ENCODE measurements around the gene DENND6B.

Gene DENND6B

DNA sequence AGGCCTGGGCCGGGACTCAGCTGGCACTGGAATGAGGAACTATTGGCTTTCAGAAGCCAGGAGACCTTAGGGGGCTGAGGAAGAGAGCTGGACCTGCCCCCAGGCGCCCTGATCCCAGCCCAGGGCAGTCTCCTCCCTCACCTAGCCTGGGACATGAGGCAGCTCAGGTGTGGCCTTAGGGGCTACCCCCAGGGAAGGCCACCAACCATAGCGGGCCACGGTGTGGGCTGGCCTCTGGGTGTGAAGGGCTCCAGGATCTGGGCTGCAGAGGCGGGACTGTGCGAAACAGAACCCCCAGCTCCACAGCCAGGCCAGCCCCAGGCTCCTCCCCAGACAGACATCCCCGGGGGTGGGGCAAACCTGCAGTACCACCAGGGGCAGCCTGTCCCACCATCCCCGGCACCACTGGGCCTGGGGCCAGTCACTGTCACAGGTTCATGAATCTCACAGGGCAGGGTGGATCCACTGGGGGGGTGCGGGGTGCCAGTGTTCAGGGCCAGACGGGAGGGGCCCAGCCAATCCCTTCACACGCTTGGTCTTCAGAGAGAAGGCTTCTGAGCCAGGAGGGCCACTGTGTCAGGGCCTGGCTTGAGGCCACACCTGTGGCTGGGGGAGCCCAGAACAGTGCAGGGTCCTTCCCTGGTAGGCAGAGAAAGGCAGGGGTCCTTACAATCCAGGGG is 22.8 kb downstream of the DENND6B start:
- DNase-seq (ENCODE audit: low spot score): no peak

DNA sequence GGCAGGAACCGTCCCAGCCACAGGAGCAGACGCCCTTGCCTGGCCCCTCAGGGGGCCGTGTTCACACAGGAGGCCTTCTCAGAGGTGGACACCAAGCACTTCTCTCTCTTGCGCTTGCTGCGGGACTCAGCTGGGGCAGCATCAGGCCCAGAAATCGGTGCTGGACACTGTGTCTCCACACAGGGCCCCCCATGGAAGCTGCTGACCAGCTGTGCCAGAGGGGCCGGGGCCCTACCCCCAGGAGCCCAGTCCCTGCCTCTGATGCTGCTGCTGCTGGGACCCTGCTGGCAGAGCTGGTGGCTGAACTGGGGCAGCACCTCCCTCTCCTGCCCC is 23.3 kb downstream of the DENND6B start:
- DNase-seq (ENCODE audit: low spot score): no peak

DNA sequence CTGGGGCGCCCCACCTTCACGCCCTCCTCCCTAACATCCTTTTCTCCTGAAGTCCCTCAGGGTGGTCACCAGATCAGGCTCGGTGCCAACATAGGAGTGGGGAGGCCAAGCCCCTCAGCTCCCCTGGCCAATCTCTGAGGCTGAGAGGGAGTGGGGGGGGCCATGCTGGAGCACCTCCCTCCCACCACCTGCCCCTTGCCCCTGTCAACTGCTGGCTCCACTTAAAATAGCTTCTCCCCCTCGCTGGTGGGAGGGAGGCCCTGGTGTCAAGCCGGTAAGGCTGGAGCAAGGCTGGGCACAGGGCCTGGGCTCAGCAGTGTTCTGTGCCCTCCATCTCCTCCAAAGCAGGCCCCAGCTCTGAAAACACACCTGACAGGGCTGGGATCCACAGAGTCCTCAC is 24.2 kb downstream of the DENND6B start:
- DNase-seq (ENCODE audit: low spot score): no peak

DNA sequence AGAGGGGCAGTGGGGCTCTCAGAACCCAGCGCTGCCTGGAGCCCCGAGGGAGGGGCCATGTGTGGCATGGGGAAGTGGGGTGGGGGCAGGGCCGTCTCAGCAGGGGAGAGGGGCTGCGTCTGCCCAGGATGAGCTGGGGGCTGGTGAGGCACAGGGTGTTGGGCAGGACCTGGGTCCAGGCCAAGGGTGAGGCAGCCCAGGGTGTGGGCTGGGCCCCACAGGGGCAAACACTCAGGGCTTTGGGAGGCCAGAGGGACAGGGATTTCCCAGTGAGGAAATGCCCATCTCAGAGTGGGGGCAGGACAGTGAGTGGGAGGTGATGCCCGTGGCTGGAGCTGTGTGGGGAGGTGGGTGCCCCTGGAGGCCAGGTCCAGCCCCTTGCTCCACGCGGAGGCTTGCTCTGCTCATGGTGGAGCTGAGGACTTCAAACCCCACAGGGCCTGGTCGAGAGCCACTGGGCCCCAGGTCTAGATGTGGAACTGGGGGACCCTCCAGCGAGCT is 24.7 kb downstream of the DENND6B start:
- DNase-seq (ENCODE audit: low spot score): no peak

DNA sequence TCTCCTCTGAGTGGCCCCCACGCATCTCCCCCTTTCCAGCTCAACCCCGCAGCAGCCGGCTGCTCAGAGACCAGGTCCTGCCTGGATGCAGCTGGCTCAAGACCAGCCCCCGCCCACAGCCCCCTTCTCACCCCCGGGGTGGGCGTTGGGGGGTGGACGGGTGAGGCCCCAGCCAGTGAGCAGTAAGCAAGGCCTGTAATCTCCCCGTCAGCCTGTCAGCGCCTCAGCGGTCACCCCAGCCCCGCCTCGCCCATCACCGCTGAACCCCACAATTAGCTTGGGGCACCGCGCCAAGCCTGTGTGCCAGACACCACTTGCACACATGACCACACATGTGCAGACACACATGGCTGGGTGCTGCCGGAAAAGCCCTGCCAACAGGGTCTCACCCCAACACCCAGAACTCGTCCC is 25.2 kb downstream of the DENND6B start:
- DNase-seq (ENCODE audit: low spot score): no peak

DNA sequence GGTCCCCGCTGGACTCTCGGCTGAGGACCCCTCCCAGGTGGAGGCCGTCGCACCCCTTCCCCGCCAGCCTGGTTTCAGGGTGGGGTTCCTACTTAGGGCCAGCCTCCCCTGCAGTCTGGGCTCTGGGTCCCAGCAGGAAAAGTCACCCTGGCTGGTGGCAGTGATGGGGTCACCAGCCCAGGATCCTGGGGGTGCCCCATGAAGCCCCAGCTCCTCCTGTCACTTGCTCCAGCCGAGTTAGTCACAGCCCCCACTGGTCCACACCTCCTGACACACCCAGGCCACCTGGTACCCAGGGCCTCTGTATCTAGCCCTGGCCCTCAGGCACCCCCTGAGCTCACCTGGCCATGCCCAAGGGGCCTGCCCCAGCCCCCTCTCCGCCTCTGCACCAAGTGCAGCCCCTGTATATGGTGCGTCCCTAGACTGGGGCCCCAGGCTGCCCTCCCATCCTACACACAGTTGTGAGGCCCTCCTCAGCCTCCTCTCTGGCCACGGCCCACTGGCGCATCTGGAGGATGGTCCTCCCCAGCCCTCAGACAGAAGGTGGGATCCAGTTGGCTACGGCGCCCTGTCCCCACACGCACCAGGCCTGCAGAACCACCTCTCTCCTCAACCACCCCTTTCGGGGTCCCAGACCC is 26.1 kb downstream of the DENND6B start:
- DNase-seq (ENCODE audit: low spot score): no peak

DNA sequence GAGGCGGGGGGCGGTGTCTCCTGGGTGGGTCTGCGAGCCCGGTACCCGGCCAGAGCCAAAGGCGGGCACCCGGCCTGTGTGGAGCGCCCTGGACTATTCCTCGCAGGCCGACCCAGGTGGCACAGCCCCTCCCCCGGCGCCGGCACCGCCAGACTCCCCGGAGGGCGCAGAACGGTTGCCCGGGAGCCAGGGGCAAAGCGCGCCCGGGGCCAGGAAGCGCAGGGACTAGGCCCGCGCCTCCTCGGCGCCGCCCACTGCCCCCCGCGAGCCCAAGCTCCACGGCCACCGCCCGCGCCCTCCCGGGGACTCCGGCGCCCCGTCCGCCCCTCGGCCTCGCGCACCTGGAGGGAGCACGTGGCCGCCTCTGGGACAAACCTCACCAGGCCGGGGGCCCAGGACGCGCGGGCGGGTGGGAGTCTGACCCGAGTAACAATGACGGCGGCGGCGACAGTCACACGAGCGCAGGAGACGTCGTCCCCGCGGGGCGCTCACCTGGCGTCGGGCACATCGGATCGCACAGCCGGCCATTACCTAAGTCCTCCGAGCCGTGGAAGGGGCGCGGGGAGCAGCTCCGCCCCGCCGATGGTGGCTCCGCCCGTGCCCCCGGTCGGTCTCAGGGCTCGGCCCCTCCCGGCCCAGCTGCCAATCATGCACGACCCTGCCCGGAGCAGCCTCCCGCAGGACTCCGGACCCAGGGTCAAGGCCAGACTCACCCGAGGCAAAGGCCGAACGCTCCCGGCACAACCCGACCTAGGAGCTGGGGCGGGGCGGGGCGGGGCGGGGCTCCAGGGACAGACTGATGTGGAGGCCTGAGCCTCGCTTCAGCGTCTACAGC is 26.8 kb downstream of the DENND6B start:
- no peak for DNase-seq (ENCODE audit: low spot score)

DNA sequence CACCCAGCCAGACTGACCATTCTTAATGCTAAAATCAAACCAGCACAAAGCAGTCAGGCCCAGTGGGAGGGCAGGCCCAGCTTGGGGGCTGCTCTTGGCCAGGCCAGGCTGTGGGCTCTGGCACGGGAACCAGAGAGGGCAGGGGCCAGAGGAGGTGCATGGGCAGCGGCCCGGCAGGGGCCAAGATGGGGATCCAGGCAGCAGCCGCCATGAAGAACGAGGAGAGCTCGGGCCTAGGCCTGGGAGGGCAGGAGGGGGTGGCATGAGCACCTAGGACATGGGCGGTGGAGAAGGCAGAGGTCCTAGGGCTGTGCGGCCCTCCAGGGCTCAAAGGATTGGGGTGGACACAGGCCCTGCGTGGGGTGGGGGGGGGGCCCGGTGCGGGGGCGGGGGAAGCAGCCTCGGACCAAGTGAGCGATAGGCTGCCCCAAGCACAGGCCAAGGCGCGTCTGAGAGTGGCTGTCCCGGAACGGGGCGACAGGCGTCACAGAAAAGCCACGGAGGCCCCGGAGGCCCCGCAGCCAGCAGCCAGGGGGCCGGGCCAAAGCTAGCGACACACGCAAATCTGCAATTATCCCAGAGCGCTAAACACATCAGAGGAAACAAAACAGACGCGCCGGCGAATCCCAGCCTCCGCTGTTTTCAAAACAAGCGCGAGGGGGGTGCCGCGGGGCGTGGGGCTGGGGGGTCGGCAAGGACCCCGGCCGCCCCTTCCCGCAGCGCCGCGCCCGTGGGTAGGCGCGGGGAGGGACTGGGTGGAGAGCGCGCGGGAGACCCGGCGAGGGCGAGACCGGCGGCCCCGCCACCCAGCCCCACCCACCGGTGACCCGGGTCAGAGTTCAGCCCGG is 27.7 kb downstream of the DENND6B start:
- DNase-seq (ENCODE audit: low spot score): no peak

DNA sequence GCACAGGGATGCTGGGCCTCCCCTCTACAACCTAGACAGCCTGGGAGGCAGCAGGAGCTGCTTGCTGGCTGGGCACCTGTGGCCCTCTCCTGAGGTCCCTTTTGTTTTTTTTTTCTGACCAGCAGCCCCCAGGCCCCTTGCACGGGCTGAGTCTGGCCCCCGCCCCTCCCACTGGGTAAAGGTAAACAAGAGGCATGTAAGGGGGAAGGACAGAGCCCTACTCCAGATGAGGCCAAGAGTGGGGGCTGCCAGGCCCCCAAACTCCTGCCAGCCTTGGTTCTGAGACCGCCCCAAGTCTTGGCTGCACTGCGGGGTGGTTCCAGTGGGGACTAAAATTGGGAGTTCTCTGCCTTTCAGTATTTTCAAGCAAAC is 28.6 kb downstream of the DENND6B start:
- no peak for DNase-seq (ENCODE audit: low spot score)

DNA sequence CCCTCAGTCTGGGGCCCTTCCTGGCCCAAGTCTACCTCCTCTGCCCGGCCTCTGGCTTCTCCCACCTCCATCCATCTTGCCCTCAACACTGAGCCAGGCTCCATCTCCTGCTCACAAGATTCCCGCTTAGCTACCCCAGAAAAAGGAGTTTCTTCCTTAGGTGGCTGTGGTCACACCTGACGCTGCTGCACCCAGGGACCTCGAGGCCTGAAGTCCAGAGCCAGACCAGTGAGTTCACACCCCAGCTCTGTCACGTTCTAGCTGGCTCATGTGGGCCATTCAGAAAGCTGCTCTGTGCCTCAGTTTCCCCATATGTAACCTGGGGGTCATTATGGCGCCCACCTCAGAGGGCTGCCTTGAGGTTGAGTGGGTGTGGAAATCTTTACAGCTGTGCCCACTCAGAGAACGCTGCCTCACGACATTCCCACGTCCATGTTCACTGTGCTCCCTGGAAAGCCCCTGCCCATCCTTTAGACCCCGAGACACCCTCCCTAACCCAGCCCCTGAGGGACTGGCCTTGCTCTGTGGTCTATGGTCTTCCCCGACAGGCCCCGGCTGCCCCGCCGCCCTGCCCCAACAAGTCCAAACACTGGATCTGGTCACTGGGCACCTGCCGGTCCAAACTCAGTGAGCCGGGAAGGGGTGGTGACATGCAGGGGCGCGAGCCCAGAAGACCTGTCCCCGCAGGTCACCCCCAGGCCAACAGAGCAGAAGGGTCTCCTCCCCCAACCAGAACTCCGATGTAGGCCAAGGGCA is 29.1 kb downstream of the DENND6B start:
- DNase-seq (ENCODE audit: low spot score): no peak

DNA sequence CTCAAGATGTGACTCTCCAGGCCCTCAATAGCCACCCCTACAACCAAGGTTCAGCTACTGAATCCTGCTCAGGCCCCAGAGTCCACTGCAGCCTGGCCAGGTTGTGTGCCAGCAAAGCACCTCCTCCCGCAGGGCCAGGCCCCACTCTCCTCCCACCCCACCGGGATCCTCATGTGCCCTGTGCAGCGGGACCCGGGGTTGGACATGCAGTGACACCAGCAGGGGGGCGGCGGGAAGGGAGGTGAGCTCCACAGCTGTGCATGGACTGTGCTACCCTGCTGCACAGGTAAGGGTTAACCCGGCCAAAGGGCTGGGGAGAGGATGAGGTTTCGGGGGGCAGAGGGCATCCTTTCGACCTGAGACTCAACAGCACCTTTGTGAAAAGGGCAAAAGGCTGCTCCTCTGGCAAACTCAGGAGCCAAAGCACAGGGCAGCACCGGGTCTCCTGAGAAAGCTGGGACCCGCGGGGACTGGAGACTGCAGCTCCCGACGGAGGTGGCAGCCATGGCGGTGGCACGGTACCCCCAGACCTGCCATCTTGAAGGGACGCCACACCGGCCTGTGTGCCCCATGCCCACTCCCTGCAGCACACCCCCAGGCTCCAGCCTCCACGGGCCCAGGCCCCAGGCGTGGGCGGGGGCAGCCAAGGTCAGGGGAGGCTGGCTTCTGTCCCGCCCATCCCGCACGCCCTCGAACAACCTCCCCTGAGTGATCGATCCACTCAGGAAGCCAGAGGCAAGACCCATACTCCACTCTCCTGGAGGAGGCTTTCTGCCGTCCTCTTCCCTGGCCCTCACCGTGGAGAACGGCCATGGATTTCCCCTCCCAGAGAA is 29.9 kb downstream of the DENND6B start:
- no peak for DNase-seq (ENCODE audit: low spot score)

DNA sequence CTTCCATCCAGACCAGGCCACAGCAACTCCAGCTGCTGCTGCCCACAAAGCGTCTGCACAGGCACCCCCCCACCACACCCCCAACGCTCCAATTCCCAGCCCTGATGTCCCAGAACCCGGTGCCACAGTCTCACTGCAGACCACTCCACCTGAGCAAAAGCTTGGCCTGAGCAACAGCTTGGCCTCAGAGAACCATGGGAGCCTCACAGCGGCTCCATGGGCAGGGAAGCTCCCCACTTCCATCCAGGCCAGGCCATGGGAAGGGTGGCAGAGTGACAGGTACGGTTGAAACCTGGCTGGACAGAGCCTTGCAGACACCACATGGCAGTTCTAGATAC is 32.5 kb downstream of the DENND6B start:
- DNase-seq (ENCODE audit: low spot score): no peak

DNA sequence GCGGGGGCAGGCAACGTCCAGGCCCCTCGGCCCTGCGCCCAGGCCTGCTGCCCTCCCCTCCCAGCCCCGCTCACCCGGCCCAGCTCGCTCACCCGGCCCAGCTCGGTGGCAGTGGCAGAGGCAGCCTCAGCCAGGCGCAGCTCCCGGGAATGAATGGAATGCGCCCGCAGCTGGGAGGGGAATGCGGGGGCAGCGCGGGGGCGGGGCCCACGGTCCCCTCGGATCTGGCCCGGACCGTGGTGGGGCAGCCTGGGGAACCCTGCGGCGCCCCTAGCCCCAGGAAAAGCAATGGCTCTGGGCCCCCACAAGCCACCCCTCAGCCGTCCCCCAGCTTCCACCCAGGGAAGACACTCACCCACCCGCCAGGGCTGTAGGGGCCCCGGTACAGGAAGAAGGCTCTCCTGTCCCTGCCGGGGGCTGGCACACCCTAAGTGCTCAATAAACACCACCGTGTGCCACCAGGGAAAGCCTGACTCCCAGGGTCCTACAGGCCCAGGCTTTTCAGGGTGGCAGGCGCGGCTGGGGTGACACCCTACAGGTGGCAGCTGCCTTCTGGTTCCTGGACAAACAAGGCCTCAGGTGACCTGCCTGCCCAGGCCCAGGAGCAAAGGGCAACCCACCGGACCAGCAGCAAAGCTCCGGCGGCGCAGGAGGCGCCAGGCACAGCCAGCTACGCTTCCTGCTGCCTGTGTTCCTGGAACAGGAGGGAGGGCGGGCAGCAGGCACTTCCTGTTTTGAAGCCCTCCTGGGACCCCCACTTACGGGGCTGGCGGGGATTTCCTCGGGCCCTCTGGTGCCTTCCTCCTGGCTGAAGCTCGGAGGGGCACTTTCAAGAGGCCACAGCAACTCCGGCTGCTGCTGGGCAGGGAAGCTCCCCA is 33.1 kb downstream of the DENND6B start:
- no peak for DNase-seq (ENCODE audit: low spot score)

DNA sequence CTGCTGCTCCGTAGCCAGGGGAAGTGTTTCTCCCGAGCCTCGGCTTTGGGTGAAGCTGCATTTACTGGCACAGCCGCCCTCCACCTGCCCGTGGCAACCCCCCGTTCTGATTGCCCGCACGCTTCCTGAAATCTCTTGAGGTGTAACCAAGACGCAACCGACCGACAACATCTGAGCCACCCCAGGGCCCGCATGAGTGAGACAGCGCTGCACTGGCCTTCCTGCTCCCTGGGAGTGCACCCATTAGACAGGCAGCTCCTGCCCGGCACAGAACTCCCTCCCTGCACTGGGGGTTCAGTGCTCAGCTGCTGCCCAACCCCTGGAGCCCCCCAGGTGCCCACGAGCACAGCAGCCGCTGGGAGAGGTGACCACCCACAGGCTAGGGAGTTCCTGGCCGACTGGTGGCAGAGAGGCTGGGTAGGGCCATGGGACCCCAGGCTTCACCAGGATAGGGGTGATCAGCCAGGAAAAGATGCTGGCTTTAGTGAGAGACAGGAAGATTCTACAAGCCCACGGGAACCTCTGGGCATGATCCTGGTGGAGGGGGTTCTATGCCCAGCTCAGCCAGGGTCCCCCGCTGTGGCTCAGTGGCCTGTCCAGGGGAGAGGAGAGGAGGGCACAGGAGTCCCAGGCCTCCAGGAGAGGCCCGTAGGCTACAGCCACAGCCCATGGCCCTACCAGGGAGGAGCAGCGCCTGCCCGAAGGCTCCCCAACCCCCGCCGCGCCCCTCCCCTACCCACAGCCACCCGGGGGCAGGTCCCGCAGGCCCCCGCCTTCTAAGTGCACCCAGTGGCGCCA is 34.0 kb downstream of the DENND6B start:
- no peak for DNase-seq (ENCODE audit: low spot score)

DNA sequence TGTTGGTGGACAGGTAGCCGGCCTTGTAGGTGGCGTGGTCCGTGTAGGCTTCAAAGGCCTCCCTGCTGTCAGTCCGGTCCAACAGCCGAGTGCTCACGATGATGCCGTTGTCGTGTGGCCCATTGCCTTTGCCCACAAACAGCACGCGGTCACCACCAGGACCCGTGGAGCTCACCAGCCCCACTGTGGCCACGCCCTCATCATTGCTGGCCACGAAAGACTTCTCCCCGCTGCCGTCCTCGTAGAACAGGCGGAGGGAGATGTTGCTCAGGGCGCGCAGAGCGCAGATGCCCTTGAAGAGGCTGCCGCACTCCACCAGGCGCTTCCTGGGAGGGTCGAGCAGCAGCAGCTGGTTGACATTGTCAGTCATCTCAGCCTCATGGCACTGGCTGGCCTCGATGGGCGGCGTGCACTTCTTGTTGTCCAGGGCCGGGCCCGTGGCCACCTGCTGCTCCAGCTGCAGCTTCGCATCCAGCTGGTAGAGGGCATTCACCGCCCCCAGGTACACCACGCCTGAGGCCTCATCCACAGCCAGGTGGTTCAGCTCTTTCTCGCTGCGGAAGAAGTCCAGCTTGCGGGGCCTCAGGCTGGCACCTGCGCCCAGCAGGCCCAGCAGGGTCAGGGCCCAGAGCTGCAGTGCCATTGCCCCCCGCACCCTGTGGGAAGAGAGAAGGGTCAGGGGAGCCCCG is 36.7 kb downstream of the DENND6B start:
- no peak for DNase-seq (ENCODE audit: low spot score)

DNA sequence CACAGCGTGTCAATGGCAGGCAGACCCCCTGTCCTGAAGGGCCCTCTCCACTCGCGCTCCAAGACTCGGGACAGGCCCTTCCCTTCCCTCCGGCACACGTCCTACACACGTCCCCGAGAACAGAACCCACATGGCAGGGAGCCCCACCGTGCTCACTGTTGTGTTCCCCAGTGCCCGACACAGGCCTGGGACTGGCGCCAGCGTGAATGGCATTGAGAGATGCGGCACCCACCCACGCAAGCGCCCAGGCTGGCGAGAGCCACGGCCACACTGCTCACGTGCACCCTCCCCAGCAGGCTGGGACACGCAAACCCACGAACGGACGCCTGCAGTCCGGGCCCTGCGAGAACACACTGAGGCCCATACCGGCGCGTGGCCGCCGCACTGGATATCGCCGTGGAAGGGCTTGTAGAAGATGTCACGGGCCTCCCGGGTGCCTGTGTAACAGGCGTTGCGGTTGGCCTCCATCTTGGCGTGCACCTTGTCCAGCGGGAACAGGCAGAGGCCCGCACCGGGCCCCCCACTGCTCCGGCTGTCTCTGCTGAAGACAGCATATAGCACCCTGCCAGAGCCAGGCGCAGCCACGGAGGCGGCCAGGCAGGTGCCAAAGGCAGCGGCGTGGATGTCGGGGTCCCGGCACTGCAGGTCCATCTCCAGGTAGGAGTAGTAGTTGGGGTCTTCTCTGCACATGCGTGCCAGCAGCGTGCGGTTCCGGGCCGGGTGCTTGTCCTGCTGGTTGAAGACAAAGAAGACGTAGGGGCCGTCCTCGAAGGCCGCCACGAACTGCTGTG is 37.5 kb downstream of the DENND6B start:
- no peak for DNase-seq (ENCODE audit: low spot score)

DNA sequence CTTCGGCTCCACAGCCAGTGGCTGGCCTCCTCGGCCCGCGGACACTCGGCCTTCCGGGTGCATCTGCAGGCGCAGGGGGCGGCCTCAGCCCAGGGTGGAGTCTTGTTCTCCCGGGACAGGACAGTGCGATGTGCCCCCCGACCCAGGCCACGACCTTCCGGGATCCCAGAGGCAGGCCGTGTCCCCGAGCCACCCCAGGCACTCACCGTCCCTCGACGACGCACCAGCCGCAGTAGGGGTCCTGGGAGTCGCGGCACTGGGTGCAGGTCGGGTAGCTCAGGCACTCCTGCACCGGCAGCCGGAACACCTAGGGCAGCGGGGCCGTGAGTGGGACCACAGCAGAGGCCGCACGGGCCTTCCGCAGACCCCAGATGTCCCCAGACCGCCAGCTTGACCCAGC is 39.1 kb downstream of the DENND6B start:
- DNase-seq (ENCODE audit: low spot score): no peak
